Muscle layer of colon (tissue), 2 donors: ENCODE data around the gene GRIFIN.
A peak's percentile ranks its signal among the peaks of the same experiment; 100 is the strongest.

Experiments
- H3K27ac ChIP-seq: one replicate; pipeline ENCODE4 v1.7.0; 2013; ENCODE audit warnings: low read depth, mild to moderate bottlenecking, low read length, moderate library complexity
- H3K27me3 ChIP-seq, 2 donors: one replicate each; pipeline ENCODE4 v1.7.0; 2013; ENCODE audit warnings: low read length in 2 of 2, mild to moderate bottlenecking in 2 of 2; ENCODE audit not compliant: insufficient read depth in 2 of 2, control insufficient read depth in 1 of 2
- H3K36me3 ChIP-seq: one replicate; pipeline ENCODE4 v1.7.0; 2013; ENCODE audit warnings: mild to moderate bottlenecking, low read length; ENCODE audit not compliant: insufficient read depth
- H3K4me1 ChIP-seq: one replicate; pipeline ENCODE4 v1.7.0; 2013; ENCODE audit warnings: mild to moderate bottlenecking, low read length; ENCODE audit not compliant: insufficient read depth
- H3K4me3 ChIP-seq, 2 donors: one replicate each; pipeline ENCODE4 v1.7.0; 2013; ENCODE audit warnings: low read length in 2 of 2, low read depth in 1 of 2, mild to moderate bottlenecking in 1 of 2, moderate library complexity in 1 of 2
- H3K9ac ChIP-seq: one replicate; pipeline ENCODE4 v1.7.0; 2013; ENCODE audit warnings: low read length
- H3K9me3 ChIP-seq: one replicate; pipeline ENCODE4 v1.7.0; 2013; ENCODE audit warnings: mild to moderate bottlenecking, low read length
- donor health status: abdominal sarcoma.
- donor health status: Adenocarcinoma of cecum.

Gene GRIFIN

GRCh38 chr7:2519119-2519930 is 43.1 kb upstream of the GRIFIN start, which contains the start of gene LFNG:
Gene LFNG, plus strand, starts transcription at chr7:2519774. Its CDS starts 88 bp downstream, at chr7:2519862.
- Histone ChIP-seq H3K27ac (no peak within 1 kb of the TSS), H3K9ac (no peak within 1 kb of the TSS), H3K27me3 (peaks cover 18 to 51% of the 10 kb centered on the region in 2 donors), H3K4me1 (peaks cover 5% of the 10 kb centered on the region), H3K9me3 (no peaks in the 10 kb centered on the region), H3K36me3 (no peaks in the 10 kb centered on the region), H3K4me3 (peak within 1 kb of the TSS in 1 of 2 donors; percentile 60)

GRCh38 chr7:2518737-2519118 is 42.5 kb upstream of the GRIFIN start:
- Histone ChIP-seq H3K4me1 (peaks cover 5% of the 10 kb centered on the region), H3K9me3 (no peaks in the 10 kb centered on the region), H3K36me3 (no peaks in the 10 kb centered on the region), H3K27ac (no peak overlapping the region), H3K4me3 (peak overlapping the region in 1 of 2 donors; percentile 50), H3K27me3 (peaks cover 18 to 45% of the 10 kb centered on the region in 2 donors), H3K9ac (no peak overlapping the region)

- Histone ChIP-seq H3K9ac (no peak overlapping the region), H3K4me3 (no peak overlapping the region), H3K36me3 (no peaks in the 10 kb centered on the region), H3K4me1 (peaks cover 5% of the 10 kb centered on the region), H3K27me3 (peaks cover 16 to 37% of the 10 kb centered on the region in 2 donors), H3K9me3 (no peaks in the 10 kb centered on the region), H3K27ac (no peak overlapping the region)
These were observed 41.7 kb upstream of the GRIFIN start for GRCh38 chr7:2517678-2518507.

- H3K9ac ChIP-seq, result no peak overlapping the region
- H3K4me3 ChIP-seq, result no peak overlapping the region
- H3K27me3 ChIP-seq, result peaks cover 13 to 28% of the 10 kb centered on the region in 2 donors
- no peak overlapping the region for H3K27ac ChIP-seq
- H3K36me3 ChIP-seq, result no peaks in the 10 kb centered on the region
- H3K9me3 ChIP-seq, result no peaks in the 10 kb centered on the region
- H3K4me1 ChIP-seq, result peaks cover 5% of the 10 kb centered on the region
These were observed 40.8 kb upstream of the GRIFIN start for GRCh38 chr7:2517026-2517425.

GRCh38 chr7:2516194-2516555 is 40.0 kb upstream of the GRIFIN start:
- Histone ChIP-seq H3K27ac (no peak overlapping the region), H3K9me3 (no peaks in the 10 kb centered on the region), H3K27me3 (peaks cover 7 to 20% of the 10 kb centered on the region in 2 donors), H3K36me3 (no peaks in the 10 kb centered on the region), H3K9ac (no peak overlapping the region), H3K4me3 (no peak overlapping the region), H3K4me1 (peaks cover 5% of the 10 kb centered on the region)

GRCh38 chr7:2515424-2516193 is 39.4 kb upstream of the GRIFIN start:
- peaks cover 4% of the 10 kb centered on the region for H3K4me1 ChIP-seq
- H3K27ac ChIP-seq, result no peak overlapping the region
- H3K4me3 ChIP-seq, result no peak overlapping the region
- no peaks in the 10 kb centered on the region for H3K36me3 ChIP-seq
- peaks cover 4 to 14% of the 10 kb centered on the region in 2 donors for H3K27me3 ChIP-seq
- H3K9ac ChIP-seq, result no peak overlapping the region
- no peaks in the 10 kb centered on the region for H3K9me3 ChIP-seq

- Histone ChIP-seq H3K4me1 (no peaks in the 10 kb centered on the region), H3K27me3 (peaks cover 0 to 9% of the 10 kb centered on the region in 2 donors), H3K36me3 (no peaks in the 10 kb centered on the region), H3K27ac (no peak overlapping the region), H3K4me3 (no peak overlapping the region), H3K9ac (no peak overlapping the region), H3K9me3 (no peaks in the 10 kb centered on the region)
These were observed 38.5 kb upstream of the GRIFIN start for GRCh38 chr7:2514473-2515423.

- H3K27ac ChIP-seq, result no peak overlapping the region
- no peak overlapping the region for H3K4me3 ChIP-seq
- H3K4me1 ChIP-seq, result no peaks in the 10 kb centered on the region
- no peaks in the 10 kb centered on the region for H3K9me3 ChIP-seq
- H3K9ac ChIP-seq, result no peak overlapping the region
- no peaks in the 10 kb centered on the region for H3K36me3 ChIP-seq
- H3K27me3 ChIP-seq, result peaks cover 0 to 5% of the 10 kb centered on the region in 2 donors
These were observed 37.5 kb upstream of the GRIFIN start for GRCh38 chr7:2513702-2514101.

- Histone ChIP-seq H3K36me3 (no peaks in the 10 kb centered on the region), H3K27ac (no peak overlapping the region), H3K4me3 (no peak overlapping the region), H3K27me3 (no peaks in the 10 kb centered on the region), H3K4me1 (no peaks in the 10 kb centered on the region), H3K9me3 (no peaks in the 10 kb centered on the region), H3K9ac (no peak overlapping the region)
These were observed 36.5 kb upstream of the GRIFIN start for GRCh38 chr7:2512713-2513112.

- Histone ChIP-seq H3K9me3 (no peaks in the 10 kb centered on the region), H3K4me3 (no peak overlapping the region), H3K4me1 (no peaks in the 10 kb centered on the region), H3K27ac (no peak overlapping the region), H3K9ac (no peak overlapping the region), H3K36me3 (no peaks in the 10 kb centered on the region), H3K27me3 (no peaks in the 10 kb centered on the region)
These were observed 36.0 kb upstream of the GRIFIN start for GRCh38 chr7:2512179-2512661.
